OCI-LY7 (cell line): ENCODE measurements around the gene OGT. TPM values are rescaled to one million over a fixed set of nuclear protein-coding genes. Genes with fewer than 3 reads are reported as not detected.
"Not testable (repeated sequence)": the region's sequence is repeated elsewhere in the genome, so short reads cannot be mapped to it uniquely, and the experiment has no call there.

ENCODE experiments used
- BruUV-seq: library from RNA; stranded (reverse); fragments of 400-500 nt; replicated peaks from 2 replicates; lab custom pipeline; 2021; lab: Mats Ljungman, UMichigan
- CTCF ChIA-PET: fragments of 300-600 bp; sonication (Branson Sonifier 250); formaldehyde crosslinking; loops from one replicate; lab custom pipeline; 2022; ENCODE audit warnings: antibody characterized with exemption; ENCODE audit not compliant: unreplicated experiment; lab: Charles Lee
- POLR2A ChIA-PET: fragments of 300-600 bp; sonication (Branson Sonifier 250); formaldehyde crosslinking; loops from one replicate; lab custom pipeline; 2022; ENCODE audit warnings: antibody characterized with exemption; lab: Charles Lee
- DNase-seq: peaks from one replicate; pipeline ENCODE4 v3.0.0-alpha.2; 2015; ENCODE audit warnings: low spot score
- H2AFZ ChIP-seq: fragments of 200-600 bp; sonication (generic), shearing (Covaris generic); 2 replicates; pipeline ENCODE4 v1.6.1; 2014; ENCODE audit warnings: mild to moderate bottlenecking, antibody characterized with exemption, low read length, moderate library complexity
- H3K27ac ChIP-seq: fragments of 200-600 bp; sonication (generic); 2 replicates; pipeline ENCODE4 v1.5.1; 2014; ENCODE audit warnings: mixed run types, low read depth, mild to moderate bottlenecking, moderate library complexity, low read length, inconsistent platforms; ENCODE audit not compliant: poor library complexity, severe bottlenecking
- H3K36me3 ChIP-seq: fragments of 200-600 bp; sonication (generic); 2 replicates; pipeline ENCODE4 v1.6.1; 2014; ENCODE audit warnings: mild to moderate bottlenecking, antibody characterized with exemption, low read length, moderate library complexity, mixed read lengths; ENCODE audit not compliant: insufficient read depth
- H3K4me1 ChIP-seq: fragments of 200-600 bp; sonication (generic); 2 replicates; pipeline ENCODE4 v1.5.1; 2014; ENCODE audit warnings: mild to moderate bottlenecking, low read length; ENCODE audit not compliant: insufficient read depth, poor library complexity, severe bottlenecking
- H3K4me2 ChIP-seq: fragments of 200-600 bp; sonication (generic); 2 replicates; pipeline ENCODE4 v1.6.1; 2014; ENCODE audit warnings: mild to moderate bottlenecking, low read length
- H3K4me3 ChIP-seq: fragments of 200-600 bp; sonication (generic); 2 replicates; pipeline ENCODE4 v1.5.1; 2014; ENCODE audit warnings: mild to moderate bottlenecking, low read depth, low read length; ENCODE audit not compliant: poor library complexity, severe bottlenecking
- H3K79me2 ChIP-seq: fragments of 200-600 bp; sonication (generic); 2 replicates; pipeline ENCODE4 v1.6.1; 2016; ENCODE audit warnings: low read depth, mild to moderate bottlenecking, low read length, moderate library complexity, mixed read lengths; ENCODE audit not compliant: insufficient read depth
- H3K9me2 ChIP-seq: fragments of 200-600 bp; sonication (generic); 2 replicates; pipeline ENCODE4 v1.6.1; 2016; ENCODE audit warnings: mild to moderate bottlenecking, low read length, mixed read lengths; ENCODE audit not compliant: insufficient read depth
- H3K9me3 ChIP-seq: fragments of 200-600 bp; sonication (generic); 2 replicates; pipeline ENCODE4 v1.6.1; 2014; ENCODE audit warnings: mild to moderate bottlenecking, mixed run types, low read length, mixed read lengths
- H4K20me1 ChIP-seq: fragments of 200-600 bp; sonication (generic); 2 replicates; pipeline ENCODE4 v1.6.1; 2014; ENCODE audit warnings: mild to moderate bottlenecking, antibody characterized with exemption, low read length, moderate library complexity, mixed read lengths; ENCODE audit not compliant: insufficient read depth
- EZH2phosphoT487 ChIP-seq: fragments of 200-600 bp; sonication (generic); IDR thresholded peaks from 2 replicates; pipeline ENCODE4 v1.6.1; 2018; ENCODE audit warnings: low read depth, borderline replicate concordance, mild to moderate bottlenecking, mixed run types, antibody characterized with exemption, low read length, moderate library complexity, mixed read lengths
- intact Hi-C: fragments of 100-400 bp; cut with micrococcal nuclease; formaldehyde crosslinking; loops from one replicate; pipeline ENCODE4 v1.10.0; 2022; ENCODE audit not compliant: unreplicated experiment
- total RNA-seq, 2 experiments: library from RNA; depleted of rRNA in 1 of 2; stranded (reverse); fragments of >200 nt in 1 of 2; shearing (Covaris generic) in 1 of 2; gene quantifications; 2 replicates each; pipeline ENCODE4 v1.2.3, GENCODE V29; 2014 to 2022
- TF ChIP-seq, protein P1 (sequence below): fragments of 200-600 bp; sonication (generic); conservative IDR thresholded peaks from 2 replicates; pipeline ENCODE4 v1.5.1; 2014; ENCODE audit warnings: mild to moderate bottlenecking, antibody characterized with exemption, low read length, moderate library complexity, mixed read lengths

The OGT gene
- total RNA-seq, 2 experiments from 2014 or later: 185 to 291 TPM

DNA sequence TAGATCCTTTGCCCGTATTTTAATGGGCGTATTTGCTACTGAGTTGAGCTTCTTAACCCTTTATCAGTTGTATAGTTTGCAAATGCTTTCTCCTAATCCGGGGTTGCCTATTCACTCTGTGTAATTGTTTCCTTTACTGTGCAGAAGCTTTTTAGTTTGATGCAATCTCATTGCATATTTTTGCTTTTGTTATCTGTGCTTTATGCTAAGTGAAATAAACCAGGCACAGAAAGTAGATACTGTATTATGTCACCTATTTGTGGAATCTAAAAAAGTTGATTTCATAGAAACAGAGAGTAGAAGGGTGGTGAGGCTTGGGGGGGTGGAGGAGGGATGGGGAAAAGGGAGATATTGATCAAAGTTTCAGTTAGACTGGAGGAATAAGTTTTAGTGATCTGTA, 17.7 kb downstream of the OGT start:
- no peak overlapping the region for H3K4me3 ChIP-seq
- H3K4me2 ChIP-seq: no peak overlapping the region
- peaks cover 88% of the 10 kb centered on the region for H3K36me3 ChIP-seq
- TF ChIP-seq, protein P1, sequence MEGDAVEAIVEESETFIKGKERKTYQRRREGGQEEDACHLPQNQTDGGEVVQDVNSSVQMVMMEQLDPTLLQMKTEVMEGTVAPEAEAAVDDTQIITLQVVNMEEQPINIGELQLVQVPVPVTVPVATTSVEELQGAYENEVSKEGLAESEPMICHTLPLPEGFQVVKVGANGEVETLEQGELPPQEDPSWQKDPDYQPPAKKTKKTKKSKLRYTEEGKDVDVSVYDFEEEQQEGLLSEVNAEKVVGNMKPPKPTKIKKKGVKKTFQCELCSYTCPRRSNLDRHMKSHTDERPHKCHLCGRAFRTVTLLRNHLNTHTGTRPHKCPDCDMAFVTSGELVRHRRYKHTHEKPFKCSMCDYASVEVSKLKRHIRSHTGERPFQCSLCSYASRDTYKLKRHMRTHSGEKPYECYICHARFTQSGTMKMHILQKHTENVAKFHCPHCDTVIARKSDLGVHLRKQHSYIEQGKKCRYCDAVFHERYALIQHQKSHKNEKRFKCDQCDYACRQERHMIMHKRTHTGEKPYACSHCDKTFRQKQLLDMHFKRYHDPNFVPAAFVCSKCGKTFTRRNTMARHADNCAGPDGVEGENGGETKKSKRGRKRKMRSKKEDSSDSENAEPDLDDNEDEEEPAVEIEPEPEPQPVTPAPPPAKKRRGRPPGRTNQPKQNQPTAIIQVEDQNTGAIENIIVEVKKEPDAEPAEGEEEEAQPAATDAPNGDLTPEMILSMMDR: no peak
- no peak for TF ChIP-seq EZH2phosphoT487
- peaks cover 14% of the 10 kb centered on the region; the same call in 1 of the 2 replicates for H3K79me2 ChIP-seq
- intact Hi-C loops: loop anchor here (10.0 kb wide), 1 partner anchor 126 kb away; no protein-coding TSS in a partner anchor
- no peak overlapping the region for H2AFZ ChIP-seq
- H3K4me1 ChIP-seq: no peaks in the 10 kb centered on the region
- ChIA-PET CTCF (no interaction called here), POLR2A (no interaction called here)
- no peak overlapping the region for H3K27ac ChIP-seq
- no peaks in the 10 kb centered on the region for H3K9me2 ChIP-seq
- no TSS peak for BruUV-seq
- no peaks in the 10 kb centered on the region for H3K9me3 ChIP-seq
- no peaks in the 10 kb centered on the region for H4K20me1 ChIP-seq
- DNase-seq: no peak

DNA sequence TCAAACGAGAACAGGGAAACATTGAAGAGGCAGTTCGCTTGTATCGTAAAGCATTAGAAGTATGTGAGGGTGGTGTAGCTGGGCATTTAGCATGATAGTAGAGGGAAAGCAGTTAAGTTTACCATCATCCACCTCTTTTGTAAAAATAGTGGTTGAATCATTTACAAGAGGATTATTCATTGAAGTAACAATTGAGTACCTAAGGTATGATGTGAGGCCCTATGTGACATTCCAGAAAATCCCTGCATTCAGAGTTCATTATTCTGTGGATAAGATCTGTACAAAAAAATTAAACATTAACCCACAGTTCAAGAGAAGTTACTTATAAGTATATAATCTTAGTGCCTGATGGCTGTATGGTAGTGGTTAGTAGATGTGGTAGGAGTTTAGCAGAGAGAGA, 23.1 kb downstream of the OGT start:
- peaks cover 3% of the 10 kb centered on the region; the same call in 1 of the 2 replicates for H3K79me2 ChIP-seq
- H3K9me3 ChIP-seq: no peaks in the 10 kb centered on the region
- H3K9me2 ChIP-seq: no peaks in the 10 kb centered on the region
- no peaks in the 10 kb centered on the region for H3K4me1 ChIP-seq
- POLR2A ChIA-PET: no interaction called here
- CTCF ChIA-PET: no interaction called here
- no peak overlapping the region for H3K27ac ChIP-seq
- H3K4me2 ChIP-seq: no peak overlapping the region
- no TSS peak for BruUV-seq
- no peaks in the 10 kb centered on the region for H4K20me1 ChIP-seq
- no peak overlapping the region for H3K4me3 ChIP-seq
- H3K36me3 ChIP-seq: peaks cover 89% of the 10 kb centered on the region
- DNase-seq: no peak
- TF ChIP-seq EZH2phosphoT487: no peak
- TF ChIP-seq, protein P1: no peak
- intact Hi-C loops: loop anchor here (10.0 kb wide), 1 partner anchor 131 kb away; no protein-coding TSS in a partner anchor
- no peak overlapping the region for H2AFZ ChIP-seq

DNA sequence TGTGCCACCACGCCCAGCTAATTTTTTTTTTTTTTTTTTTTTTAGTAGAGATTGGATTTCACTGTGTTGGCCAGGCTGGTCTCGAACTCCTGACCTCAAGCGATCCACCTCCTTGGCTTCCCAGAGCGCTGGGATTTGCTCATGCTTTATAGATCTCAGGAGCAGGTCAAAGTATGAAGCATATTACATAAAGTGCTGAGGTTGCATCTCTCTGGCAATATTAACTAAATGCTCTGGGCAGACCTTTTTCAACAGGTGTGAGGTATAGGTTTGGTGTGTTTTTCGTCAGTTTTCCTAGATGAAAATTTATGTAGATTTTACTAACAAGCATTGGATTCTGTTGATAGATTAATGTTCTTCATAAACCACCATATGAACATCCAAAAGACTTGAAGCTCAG, 26.0 kb downstream of the OGT start:
- Histone ChIP-seq H3K4me1 (no peaks in the 10 kb centered on the region), H3K27ac (no peak overlapping the region), H3K4me2 (no peak overlapping the region), H3K79me2 (peaks cover 3% of the 10 kb centered on the region; the same call in 1 of the 2 replicates), H3K9me3 (no peaks in the 10 kb centered on the region), H3K4me3 (no peak overlapping the region), H2AFZ (no peak overlapping the region), H3K9me2 (no peaks in the 10 kb centered on the region), H3K36me3 (peaks cover 99% of the 10 kb centered on the region), H4K20me1 (no peaks in the 10 kb centered on the region)
- ChIA-PET POLR2A (interaction anchor here (1.2 kb wide), 1 partner anchor 17 kb away, joined by 3 read pairs; no protein-coding TSS in a partner anchor), CTCF (no interaction called here)
- no peak for DNase-seq
- TF ChIP-seq, protein P1: no peak
- TF ChIP-seq EZH2phosphoT487: no peak
- intact Hi-C loops: loop anchor here (10.0 kb wide), 1 partner anchor 134 kb away; no protein-coding TSS in a partner anchor
- BruUV-seq: no TSS peak

DNA sequence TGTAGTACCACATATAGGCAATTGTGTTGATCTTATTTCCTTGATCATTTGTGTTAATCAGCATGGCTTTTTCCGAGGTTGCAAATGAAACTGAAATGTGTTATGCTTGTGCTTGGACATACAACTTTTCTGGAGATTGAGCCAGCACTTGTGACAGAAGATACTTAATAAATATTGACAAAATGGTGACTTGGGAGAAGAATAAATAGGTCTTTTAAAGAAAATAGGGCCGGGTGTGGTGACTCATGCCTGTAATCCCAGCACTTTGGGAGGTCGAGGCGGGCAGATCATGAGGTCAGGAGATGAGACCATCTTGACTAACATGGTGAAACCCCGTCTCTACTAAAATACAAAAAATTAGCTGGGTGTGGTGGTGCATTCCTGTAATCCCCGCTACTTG, 26.9 kb downstream of the OGT start:
- BruUV-seq, H3K4me3 ChIP-seq, H3K4me2 ChIP-seq, H3K9me2 ChIP-seq, H3K9me3 ChIP-seq, DNase-seq, H3K4me1 ChIP-seq, H3K79me2 ChIP-seq, H3K27ac ChIP-seq, H2AFZ ChIP-seq, H4K20me1 ChIP-seq, POLR2A ChIA-PET, CTCF ChIA-PET: not testable (repeated sequence)
- intact Hi-C loops: loop anchor here (10.0 kb wide), 2 partner anchors 135 to 175 kb away; no protein-coding TSS in a partner anchor
- peaks cover 99% of the 10 kb centered on the region for H3K36me3 ChIP-seq
